ENCODE data around the gene VKORC1L1.
"Not testable (repeated sequence)": the region's sequence is repeated elsewhere in the genome, so short reads cannot be mapped to it uniquely, and the experiment has no call there.

- TF ChIP-seq CTCF (IDR thresholded peaks at IDR 0.05; ENCODE audit: control extremely low read depth in 1 of 3, insufficient read depth in 1 of 3, low read depth in 1 of 3, low read length in 3 of 3); ATF2 (IDR thresholded peaks at IDR 0.05; ENCODE audit: low read length); POLR2AphosphoS5 (IDR thresholded peaks at IDR 0.05; ENCODE audit: low read depth, low read length): not testable (repeated sequence)
Observed at GRCh38 chr7:65837541-65837956, 35.3 kb upstream of the VKORC1L1 start.
